Suppressor macrophage treated with lipopolysaccharide for 4 hours (primary cell): ENCODE data around the gene NADK2.
"Not testable (repeated sequence)": the region's sequence is repeated elsewhere in the genome, so short reads cannot be mapped to it uniquely, and the experiment has no call there.

Experiments
- DNase-seq: peaks from one replicate; pipeline ENCODE4 v3.0.0-alpha.2; 2020

NADK2 gene, protein sequence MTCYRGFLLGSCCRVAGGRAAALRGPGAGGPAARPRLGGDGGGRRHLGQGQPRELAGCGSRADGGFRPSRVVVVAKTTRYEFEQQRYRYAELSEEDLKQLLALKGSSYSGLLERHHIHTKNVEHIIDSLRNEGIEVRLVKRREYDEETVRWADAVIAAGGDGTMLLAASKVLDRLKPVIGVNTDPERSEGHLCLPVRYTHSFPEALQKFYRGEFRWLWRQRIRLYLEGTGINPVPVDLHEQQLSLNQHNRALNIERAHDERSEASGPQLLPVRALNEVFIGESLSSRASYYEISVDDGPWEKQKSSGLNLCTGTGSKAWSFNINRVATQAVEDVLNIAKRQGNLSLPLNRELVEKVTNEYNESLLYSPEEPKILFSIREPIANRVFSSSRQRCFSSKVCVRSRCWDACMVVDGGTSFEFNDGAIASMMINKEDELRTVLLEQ

DNA sequence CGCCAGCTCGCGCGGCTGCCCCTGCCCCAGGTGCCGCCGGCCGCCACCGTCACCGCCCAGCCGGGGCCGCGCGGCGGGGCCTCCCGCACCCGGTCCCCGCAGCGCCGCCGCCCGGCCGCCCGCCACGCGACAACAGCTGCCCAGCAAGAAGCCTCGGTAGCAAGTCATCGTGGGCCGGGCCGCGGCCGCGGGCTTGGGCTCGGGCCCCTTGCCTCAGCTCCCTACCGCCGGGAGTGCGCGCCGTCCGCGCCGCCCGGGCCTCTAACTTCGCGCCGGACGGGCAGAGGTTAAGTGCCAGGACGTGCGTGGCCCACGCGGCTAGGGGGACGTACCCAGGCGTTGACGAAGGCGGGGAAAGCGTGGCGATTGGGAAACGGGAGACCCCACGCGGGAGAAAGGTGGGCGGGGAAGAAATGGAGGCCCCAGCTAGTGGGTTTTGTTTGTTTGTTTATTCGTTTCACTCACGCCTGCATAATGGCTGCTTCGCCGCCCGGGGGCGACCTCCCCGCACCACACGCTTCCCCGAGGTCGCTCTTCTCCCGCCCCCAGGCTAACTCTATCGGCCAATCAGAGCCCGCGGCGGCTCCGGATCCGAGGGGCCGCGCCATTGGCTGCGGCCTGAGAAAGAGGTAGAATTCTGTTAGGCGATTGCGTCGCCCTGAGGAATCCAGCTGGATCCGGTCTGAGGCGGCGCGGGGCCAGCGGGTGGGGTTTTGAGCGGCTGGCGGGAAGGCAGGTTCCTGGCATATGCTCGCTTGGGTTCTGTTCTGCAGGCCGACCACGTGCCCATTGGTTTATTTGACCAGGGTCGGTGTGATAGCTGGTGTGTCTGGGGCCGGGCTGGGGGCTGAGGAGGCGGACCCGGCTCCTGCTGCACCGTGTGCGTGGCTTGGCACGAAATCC is at the start of gene NADK2:
Gene NADK2 (minus strand): TSS at position 295 of the 903 bp plus-strand sequence. CDS start 127 bp downstream, at position 168.
- DNase-seq, result peak; percentile 97

DNA sequence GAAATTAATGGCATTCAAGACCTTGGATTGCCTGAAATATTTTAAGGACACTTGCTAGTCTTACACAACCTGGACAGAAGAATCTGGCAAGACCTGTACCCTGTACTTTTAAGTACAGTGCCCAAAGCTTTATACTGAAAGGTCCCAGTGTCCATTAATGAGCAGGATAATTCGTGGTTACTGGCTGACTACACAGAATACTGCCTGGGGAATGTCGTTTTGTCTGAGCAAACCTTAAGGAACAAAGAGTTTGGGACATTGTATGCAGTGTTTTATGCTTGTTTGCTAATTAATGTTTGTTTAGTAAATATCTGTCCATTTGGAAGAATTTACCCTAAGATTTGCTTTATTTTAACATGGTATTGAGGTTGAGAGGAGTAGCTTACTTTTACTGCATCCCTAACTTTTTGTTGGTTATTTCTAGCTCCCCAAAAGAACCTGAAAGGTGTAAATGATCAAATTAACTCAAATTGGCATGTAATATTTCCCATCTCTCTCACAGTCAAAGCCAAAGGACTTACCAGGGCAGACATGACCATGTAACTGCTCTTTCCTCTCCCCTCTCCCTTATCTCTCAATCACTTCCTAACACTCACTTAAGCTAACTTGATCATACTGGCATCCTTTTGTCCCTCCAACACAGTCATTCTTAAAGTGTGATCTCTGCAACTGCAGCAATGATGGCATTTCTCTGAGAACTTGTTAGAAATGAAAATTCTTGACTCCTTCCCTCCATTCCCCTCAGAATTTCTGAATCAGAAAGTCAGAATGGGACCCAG is 44.3 kb upstream of the NADK2 start:
- no peak for DNase-seq

DNA sequence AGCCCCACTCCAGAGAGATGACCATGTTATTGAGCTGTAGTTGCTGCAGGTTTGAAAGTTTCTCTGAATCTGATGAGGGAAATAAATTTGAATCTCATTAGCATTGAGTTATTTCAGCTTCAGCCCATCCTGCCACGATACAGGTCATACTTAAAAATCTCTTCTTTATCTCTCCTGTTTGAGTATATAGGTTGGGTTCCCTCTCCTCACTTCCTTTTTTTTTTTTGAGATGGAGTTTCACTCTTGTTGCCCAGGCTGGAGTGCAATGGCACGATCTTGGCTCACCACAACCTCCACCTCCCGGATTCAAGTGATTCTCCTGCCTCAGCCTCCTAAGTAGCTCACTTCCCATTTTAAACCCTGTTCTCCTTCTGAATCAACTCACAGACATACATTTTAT is 42.0 kb upstream of the NADK2 start:
- DNase-seq, result not testable (repeated sequence)

- no peak for DNase-seq
Measured at GRCh38 chr5:36281626-36282025, 39.9 kb upstream of the NADK2 start.

- no peak for DNase-seq
Measured at GRCh38 chr5:36279054-36279698, 37.5 kb upstream of the NADK2 start.

DNA sequence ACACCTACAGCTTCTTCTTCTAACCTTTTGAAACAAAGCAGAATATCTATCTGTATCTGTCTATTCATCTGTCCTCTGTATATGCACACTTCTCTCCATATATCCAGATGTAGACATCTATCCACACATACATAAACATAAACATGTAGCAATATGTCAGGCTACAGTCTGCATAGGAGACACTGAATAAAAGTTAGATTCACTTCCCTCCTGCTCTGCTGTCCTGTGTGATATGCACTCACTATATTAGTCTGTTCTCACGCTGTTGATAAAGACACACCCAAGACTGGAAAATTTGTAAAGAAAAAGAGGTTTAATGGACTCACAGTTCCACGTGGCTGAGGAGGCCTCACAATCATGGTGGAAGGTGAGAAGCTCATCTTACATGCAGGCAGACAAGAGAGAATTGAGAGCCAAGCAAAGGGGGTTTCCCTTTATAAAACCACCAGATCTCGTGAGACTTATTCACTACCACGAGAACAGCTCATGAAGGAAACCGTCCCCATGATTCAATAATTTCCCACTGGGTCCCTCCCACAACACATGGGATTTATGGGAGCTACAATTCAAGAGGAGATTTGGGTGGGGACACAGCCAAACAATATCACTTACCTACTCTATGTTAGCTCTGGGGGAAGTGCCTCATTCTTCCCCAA is 35.9 kb upstream of the NADK2 start:
- DNase-seq, result peak; percentile 27

DNA sequence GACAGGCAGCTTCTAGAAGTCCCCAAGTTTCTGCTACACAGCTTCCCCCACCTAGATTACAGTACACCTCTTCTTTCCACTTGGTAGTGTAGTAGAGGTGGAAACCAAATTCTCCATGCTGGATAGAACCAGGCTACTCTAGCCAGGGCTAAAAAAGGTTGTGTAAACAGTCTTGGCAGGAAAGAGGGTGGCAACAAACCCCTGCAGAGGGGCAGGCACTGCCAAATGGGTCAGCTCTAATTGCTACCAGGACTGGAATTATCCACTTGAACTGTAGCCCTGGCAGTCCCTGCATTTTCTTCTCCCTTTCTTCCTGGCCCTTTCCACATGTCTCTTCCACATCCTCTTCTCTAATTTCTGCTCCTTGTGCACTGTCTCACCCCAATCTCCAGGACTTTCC is 35.1 kb upstream of the NADK2 start:
- no peak for DNase-seq

GRCh38 chr5:36273809-36274526 is 32.2 kb upstream of the NADK2 start:
- DNase-seq, result peak; percentile 79

DNA sequence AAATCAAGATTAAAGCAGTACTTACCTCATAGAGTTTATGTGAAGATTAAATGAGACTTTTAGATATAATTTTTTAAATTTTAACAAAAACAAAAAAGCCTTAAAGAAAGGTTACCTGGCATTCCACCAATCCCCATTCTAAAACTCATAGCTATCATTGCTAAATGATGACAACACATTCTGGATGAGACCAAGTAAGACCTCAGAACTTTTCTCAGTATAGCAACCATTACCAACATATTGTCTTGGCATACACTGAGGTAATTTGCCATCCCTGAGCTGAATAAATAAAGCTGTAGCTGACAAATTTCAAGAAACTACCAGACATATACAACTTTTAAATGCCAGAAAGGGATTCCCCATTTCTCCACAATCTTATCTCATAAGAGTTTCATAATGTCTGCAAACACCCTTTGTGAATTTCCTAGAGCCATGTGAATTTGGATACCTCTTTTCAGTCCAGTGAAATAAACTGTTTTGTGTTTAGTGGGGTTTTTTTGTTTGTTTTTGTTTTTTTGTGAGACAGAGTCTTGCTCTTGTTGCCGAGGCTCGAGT is 30.5 kb upstream of the NADK2 start:
- DNase-seq, result peak; percentile 3

DNA sequence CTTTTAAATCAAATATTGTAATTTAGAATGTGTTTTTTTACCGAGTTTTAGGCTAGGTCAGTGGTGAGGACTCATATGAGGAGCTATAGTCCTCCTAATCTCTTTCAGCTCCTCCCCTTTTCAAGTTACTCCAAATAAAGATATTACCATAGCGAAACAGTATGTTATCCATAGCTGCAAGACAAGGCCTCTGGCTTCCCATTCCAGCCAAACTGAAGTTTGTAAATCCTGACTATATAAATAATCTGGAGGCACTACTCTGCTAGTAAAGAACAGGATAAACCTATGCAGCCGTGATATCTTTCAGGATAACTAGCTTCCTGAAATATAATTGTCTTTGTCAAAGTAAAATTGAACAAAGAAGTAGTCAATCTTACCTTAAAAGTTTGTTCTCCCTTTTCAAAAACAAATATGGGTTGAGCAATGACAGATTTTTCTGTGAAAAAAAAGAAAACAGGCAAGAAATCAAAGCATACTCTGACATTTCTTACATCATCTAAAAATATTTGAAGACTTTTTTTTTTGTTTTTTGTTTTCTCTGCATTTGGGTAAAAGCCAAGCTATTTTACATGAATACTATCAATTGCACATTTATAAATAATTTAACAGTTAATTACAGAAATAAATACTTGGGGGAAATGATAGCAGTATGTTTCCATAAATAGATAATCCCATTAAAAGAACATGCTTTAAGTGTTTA is 29.3 kb upstream of the NADK2 start:
- no peak for DNase-seq

DNA sequence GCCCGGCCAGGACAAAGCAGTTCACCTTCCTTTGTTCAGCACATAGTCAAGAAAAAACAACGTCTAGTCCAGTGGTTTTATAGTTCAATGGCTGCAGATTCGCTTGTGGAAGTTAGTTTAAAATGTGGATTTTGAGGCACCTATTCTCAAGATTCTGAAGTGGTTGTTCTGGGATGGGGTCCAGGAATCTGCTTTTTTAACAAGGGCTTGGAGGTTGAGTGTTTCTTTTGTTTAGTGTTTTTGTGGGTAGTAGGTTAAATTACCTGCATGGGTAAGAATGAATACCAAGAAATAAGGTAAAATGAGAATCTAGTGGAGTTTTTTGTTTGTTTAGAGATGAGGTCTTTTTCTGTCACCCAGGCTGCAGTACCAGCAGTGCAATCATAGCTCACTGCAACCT is 28.4 kb upstream of the NADK2 start:
- DNase-seq, result no peak

DNA sequence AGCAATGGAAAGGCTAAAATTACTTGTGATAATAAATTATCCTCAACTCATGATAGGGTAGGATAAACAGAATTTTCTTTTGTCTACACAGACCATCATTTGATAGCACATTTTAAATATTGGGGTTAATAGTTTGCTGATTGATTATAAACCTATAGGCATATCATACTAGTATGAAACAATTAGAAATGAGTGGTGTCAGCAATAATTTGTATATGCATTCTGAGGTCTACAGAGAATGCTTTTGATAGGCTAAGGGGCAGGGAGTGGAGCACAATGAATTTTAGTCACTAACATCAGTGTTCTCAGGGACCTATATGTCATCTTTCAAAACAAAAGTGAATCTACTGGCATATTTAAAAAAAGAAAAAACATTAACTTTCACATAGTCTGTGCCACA is 27.8 kb upstream of the NADK2 start:
- DNase-seq, result no peak

DNA sequence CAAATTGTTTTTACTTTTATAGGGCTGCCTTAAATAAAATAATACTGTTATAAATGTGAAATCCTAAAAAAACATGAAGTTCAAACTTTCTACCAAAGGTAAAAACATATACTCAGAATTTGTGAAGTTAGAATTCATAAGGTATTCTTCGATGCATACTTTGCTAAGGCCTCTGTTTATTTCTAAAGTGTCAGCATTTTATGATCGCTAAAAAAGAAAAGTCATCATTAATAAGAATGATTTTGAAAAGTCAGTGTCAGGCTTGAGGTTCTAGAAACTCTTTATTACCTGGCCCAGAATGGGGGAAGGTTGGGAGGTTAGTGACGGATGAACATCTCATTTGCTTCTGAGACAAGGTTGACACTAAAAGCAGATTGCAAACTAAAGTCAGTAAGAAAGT is 26.2 kb upstream of the NADK2 start:
- DNase-seq, result no peak

GRCh38 chr5:36264202-36264760 is 22.6 kb upstream of the NADK2 start:
- no peak for DNase-seq

DNA sequence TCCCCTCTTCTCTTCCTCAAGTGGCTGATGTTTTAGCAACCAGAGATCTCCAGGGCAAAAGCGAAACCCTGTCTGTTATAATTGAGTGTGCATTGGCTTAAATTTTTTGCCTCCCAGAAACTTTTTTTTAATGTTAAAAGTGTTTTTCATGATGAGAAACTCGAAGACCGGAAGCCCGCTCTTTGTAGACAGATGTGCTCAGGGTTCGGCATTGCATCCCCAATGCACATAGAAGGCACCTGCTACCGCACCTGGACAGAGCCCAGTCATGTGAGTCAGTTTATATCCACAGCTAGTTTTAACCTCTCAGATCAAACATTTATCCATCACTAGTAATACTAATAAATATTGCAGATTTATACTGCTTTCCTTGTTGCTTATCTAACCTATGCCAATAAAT is 19.5 kb upstream of the NADK2 start:
- no peak for DNase-seq

DNA sequence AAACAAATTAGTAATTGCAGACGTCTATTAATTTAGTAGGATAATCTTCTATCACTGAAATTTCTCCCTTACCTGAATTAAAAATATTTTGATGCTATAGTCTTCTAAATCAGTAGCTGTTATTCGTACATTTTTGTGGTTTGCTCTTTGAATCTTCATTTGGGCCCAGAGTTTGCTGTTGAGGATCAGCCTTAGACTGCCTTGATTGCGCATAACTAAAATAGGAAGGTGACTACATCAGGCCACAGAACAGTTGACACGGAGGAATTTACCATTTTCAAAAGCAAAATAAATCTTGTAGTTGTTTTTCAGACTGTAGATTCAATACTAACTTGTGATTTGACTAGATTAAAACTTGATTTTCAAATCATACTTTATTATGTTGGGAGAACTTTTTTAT is 11.8 kb upstream of the NADK2 start:
- no peak for DNase-seq

GRCh38 chr5:36252722-36253365 is 11.1 kb upstream of the NADK2 start:
- DNase-seq, result no peak

DNA sequence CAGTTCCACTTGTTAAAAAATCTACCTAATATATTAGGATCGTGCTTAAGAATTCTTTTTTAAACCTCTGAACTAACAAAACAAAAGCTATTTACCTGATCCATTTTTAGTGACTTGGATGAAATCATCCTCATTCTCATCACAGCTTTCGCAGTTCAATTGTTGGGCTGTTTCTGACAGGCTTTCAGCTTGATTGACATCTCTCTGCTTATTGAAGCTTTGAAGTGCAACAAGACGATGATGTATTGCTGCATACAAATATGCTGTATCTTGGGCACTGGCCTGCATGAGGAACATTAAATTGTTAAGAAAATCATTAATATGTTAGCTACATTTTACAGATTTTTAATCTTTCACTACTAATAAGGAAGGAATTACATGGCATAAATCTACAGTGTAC is 9.5 kb upstream of the NADK2 start:
- no peak for DNase-seq

GRCh38 chr5:36250427-36250826 is 8.7 kb upstream of the NADK2 start:
- no peak for DNase-seq
